KMS-11 (cell line): ENCODE measurements around the gene VPS37B.

Experiments used
- H2AFZ ChIP-seq: fragments of 200-600 bp; sonication (generic); 2 replicates; pipeline ENCODE4 v1.6.1; 2016; ENCODE audit warnings: antibody characterized with exemption, mixed run types, low read depth
- H3K27ac ChIP-seq: fragments of 200-600 bp; sonication (generic); 2 replicates; pipeline ENCODE4 v1.6.1; 2016; ENCODE audit warnings: mild to moderate bottlenecking, mixed run types
- H3K27me3 ChIP-seq: fragments of 200-600 bp; sonication (generic); 2 replicates; pipeline ENCODE4 v1.6.1; 2017; ENCODE audit warnings: mild to moderate bottlenecking, low read depth, mixed run types, moderate library complexity; ENCODE audit not compliant: insufficient read depth
- H3K36me3 ChIP-seq: fragments of 200-600 bp; sonication (generic); 2 replicates; pipeline ENCODE4 v1.6.1; 2017; ENCODE audit warnings: mild to moderate bottlenecking, mixed run types; ENCODE audit not compliant: insufficient read depth
- H3K4me1 ChIP-seq: fragments of 200-600 bp; sonication (generic); 2 replicates; pipeline ENCODE4 v1.6.1; 2016; ENCODE audit warnings: mild to moderate bottlenecking, low read depth, mixed run types; ENCODE audit not compliant: poor library complexity, severe bottlenecking
- H3K4me2 ChIP-seq: fragments of 200-600 bp; sonication (generic); 2 replicates; pipeline ENCODE4 v1.7.0; 2016; ENCODE audit warnings: mild to moderate bottlenecking, mixed run types
- H3K4me3 ChIP-seq: fragments of 200-600 bp; sonication (generic); IDR thresholded peaks from 2 replicates; pipeline ENCODE4 v1.6.1; 2017; ENCODE audit warnings: low read depth, low read length, mixed read lengths; ENCODE audit not compliant: insufficient read depth
- H3K79me2 ChIP-seq: fragments of 200-600 bp; sonication (generic); 2 replicates; pipeline ENCODE4 v1.6.1; 2016; ENCODE audit warnings: low read depth, mixed run types; ENCODE audit not compliant: insufficient read depth
- H3K9ac ChIP-seq: fragments of 200-600 bp; sonication (generic); 2 replicates; pipeline ENCODE4 v1.6.1; 2016; ENCODE audit warnings: mild to moderate bottlenecking, mixed run types
- H4K20me1 ChIP-seq: fragments of 200-600 bp; sonication (generic); 2 replicates; pipeline ENCODE4 v1.6.1; 2016; ENCODE audit warnings: mild to moderate bottlenecking, mixed run types; ENCODE audit not compliant: insufficient read depth
- TF ChIP-seq, protein P1 (sequence below): fragments of 200-600 bp; sonication (generic); conservative IDR thresholded peaks from 2 replicates; pipeline ENCODE4 v1.6.1; 2017; ENCODE audit warnings: low read depth, mild to moderate bottlenecking, antibody characterized with exemption, low read length, moderate library complexity, mixed read lengths

VPS37B gene

DNA sequence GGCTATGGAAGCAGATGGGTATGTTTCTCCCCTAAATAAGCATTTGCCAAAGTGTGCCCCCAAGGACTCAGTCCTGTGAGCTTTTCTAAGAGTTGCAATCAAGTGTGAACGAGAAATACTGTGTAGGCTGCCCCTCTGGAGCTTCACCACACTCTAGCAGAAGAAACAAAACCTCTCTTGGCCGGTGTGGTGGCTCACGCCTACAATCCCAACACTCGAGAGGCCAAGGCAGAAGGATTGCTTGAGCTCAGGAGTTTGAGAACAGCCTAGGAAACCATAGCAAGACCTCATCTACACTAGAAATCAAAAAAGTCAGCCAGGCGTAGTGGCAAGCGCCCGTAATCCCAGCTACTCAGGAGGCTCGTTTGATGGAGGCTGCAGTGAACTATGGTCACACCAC, 9.8 kb downstream of the VPS37B start:
- Histone ChIP-seq H3K27ac (peak overlapping the region; percentile 89; the same call in 1 of the 2 replicates), H3K9ac (no peak overlapping the region), H3K4me2 (peak overlapping the region; percentile 60; the same call in 1 of the 2 replicates), H3K27me3 (no peaks in the 10 kb centered on the region), H3K4me1 (peaks cover 93% of the 10 kb centered on the region), H2AFZ (no peak overlapping the region), H4K20me1 (no peaks in the 10 kb centered on the region), H3K79me2 (peaks cover 83% of the 10 kb centered on the region), H3K36me3 (no peaks in the 10 kb centered on the region), H3K4me3 (no peak overlapping the region)
- TF ChIP-seq, protein P1, sequence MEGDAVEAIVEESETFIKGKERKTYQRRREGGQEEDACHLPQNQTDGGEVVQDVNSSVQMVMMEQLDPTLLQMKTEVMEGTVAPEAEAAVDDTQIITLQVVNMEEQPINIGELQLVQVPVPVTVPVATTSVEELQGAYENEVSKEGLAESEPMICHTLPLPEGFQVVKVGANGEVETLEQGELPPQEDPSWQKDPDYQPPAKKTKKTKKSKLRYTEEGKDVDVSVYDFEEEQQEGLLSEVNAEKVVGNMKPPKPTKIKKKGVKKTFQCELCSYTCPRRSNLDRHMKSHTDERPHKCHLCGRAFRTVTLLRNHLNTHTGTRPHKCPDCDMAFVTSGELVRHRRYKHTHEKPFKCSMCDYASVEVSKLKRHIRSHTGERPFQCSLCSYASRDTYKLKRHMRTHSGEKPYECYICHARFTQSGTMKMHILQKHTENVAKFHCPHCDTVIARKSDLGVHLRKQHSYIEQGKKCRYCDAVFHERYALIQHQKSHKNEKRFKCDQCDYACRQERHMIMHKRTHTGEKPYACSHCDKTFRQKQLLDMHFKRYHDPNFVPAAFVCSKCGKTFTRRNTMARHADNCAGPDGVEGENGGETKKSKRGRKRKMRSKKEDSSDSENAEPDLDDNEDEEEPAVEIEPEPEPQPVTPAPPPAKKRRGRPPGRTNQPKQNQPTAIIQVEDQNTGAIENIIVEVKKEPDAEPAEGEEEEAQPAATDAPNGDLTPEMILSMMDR, result no peak

DNA sequence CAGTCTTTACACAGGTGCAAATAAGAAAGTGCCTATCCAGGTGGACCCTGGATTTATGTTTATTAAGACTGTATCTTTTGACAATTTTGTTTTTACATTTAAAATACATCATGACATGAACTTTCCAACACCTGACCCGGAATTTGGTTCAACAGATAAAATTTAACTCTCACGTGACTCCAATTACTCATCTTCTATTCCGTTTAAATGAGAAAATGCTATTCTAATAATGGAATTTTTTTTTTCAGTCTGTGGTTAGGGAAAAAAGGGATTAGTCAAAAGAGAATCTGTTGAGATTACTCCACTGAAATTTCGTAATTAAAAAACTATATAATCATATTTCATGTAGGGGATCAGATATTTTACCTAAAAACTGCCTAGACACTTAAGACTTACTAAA, 11.1 kb downstream of the VPS37B start:
- Histone ChIP-seq H3K4me1 (peaks cover 93% of the 10 kb centered on the region), H3K79me2 (peaks cover 83% of the 10 kb centered on the region), H3K9ac (no peak overlapping the region), H4K20me1 (no peaks in the 10 kb centered on the region), H3K4me3 (no peak overlapping the region), H3K4me2 (no peak overlapping the region), H2AFZ (no peak overlapping the region), H3K27me3 (no peaks in the 10 kb centered on the region), H3K27ac (no peak overlapping the region), H3K36me3 (no peaks in the 10 kb centered on the region)
- TF ChIP-seq, protein P1, result no peak

DNA sequence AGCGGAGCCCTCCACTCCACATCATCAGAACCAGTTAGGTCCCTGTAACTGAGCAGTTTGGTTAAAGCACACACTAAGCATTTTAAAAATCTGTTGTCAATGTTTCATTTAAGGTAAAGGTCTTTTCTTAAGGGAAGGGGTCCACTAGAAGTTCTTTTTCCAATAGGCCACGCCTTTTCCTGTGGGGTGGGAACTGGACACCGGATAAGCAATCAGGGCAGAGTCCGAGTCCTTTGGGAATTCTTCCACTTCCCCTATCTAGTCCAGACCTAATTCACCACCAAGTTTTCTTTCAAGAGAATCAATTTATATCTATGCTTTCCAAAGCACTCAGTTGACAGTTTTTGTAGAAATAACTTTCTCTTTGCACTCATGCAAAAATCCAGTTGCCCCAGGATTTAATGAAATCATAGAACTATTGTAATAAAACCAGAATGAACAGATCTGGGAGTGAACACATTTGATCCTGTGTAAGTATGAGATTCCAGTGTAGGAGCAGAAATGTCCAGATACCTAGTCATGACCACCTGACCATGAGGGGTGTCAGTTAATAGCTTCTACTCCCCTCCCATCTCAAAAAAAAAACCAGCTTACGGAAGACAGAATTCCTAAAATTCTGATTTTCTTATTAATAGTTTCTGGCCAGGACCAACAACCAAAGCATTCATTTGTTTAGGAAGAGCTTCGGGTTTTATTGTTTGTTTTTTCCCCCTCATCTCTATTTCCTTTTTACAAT, 11.7 kb downstream of the VPS37B start:
- TF ChIP-seq, protein P1, result no peak
- no peak overlapping the region for H3K9ac ChIP-seq
- H3K4me2 ChIP-seq, result no peak overlapping the region
- H3K36me3 ChIP-seq, result no peaks in the 10 kb centered on the region
- no peaks in the 10 kb centered on the region for H3K27me3 ChIP-seq
- peaks cover 83% of the 10 kb centered on the region for H3K79me2 ChIP-seq
- H3K27ac ChIP-seq, result no peak overlapping the region
- H3K4me1 ChIP-seq, result peaks cover 93% of the 10 kb centered on the region
- no peaks in the 10 kb centered on the region for H4K20me1 ChIP-seq
- H2AFZ ChIP-seq, result no peak overlapping the region
- H3K4me3 ChIP-seq, result no peak overlapping the region

DNA sequence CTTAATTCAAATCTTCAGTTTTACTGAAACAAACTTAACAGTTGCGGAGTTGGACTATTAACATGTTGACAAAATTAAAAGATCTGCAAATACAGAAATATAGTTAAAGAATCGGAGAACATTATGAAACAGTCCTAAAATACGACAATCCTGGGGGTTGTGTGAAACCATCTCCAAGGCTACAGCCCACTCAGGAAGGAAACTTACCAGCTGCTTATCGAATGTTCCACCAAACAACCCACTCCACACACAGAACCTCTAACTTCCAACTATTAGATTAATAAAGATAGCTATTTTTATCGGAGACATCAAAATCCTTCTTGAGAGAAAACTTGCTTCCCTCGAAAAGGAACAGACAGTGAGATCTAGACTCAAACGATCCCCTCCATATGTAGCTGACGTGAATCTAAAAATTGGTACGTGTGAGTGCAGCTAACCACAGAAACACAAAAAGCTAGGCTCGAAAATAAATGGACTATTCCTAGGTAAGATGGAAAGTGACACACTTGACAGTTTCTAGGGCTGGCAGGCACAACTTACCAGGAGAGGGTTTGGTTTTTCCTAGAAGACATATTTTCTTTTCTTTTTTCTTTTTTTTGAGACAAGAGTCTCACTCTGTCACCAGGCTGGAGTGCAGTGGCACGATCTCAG, 12.9 kb downstream of the VPS37B start:
- Histone ChIP-seq H3K27ac (no peak overlapping the region), H3K79me2 (peaks cover 90% of the 10 kb centered on the region), H2AFZ (no peak overlapping the region), H3K27me3 (no peaks in the 10 kb centered on the region), H3K4me3 (no peak overlapping the region), H3K9ac (no peak overlapping the region), H3K4me2 (no peak overlapping the region), H3K36me3 (no peaks in the 10 kb centered on the region), H4K20me1 (no peaks in the 10 kb centered on the region), H3K4me1 (peaks cover 93% of the 10 kb centered on the region)
- TF ChIP-seq, protein P1, result no peak
